ENCODE measurements around the gene ASTN2. TPM values are rescaled to one million over a fixed set of nuclear protein-coding genes. Genes with fewer than 3 reads are reported as not detected.

The ASTN2 gene
- total and polyA plus RNA-seq, 9 of the 15 experiments (the other 6 are each of a cell fraction or from before 2014, with no cell fraction given) = 0.56 to 3.5 (median 1.9) TPM

GRCh38 chr9:116499434-116499833 is 915.4 kb downstream of the ASTN2 start:
- FAIRE-seq (no peak), ATAC-seq (no peak), DNase-seq (ENCODE audit: extremely low read depth in 1 of 4, low spot score in 3 of 4) (no peak)
- in situ Hi-C loops (cut with MboI) (loop anchor here (10.0 kb wide), 1 partner anchor 345 kb away; the partner anchor contains the start of gene PAPPA), intact Hi-C loops (cut with micrococcal nuclease) (loop anchor here (5.0 to 10.0 kb wide), 2 partner anchors 148 to 615 kb away; no protein-coding TSS in a partner anchor)
- BruUV-seq (replicated peaks) = no TSS peak
- Histone ChIP-seq H2AFZ (ENCODE audit: low read depth, low read length) (no peak overlapping the region), H3K4me2 (ENCODE audit: insufficient read depth, low read length) (no peak overlapping the region), H3K4me1 (replicated peaks in 1 of 2; ENCODE audit: control insufficient read depth in 2 of 2, insufficient read depth in 2 of 2, low read length in 2 of 2) (no peaks in the 10 kb centered on the region; a peak in 1 of 5 replicates), H3K9ac (ENCODE audit: insufficient read depth in 1 of 2, low read depth in 2 of 2, low read length in 2 of 2) (no peak overlapping the region), H3K9me3 (replicated peaks; ENCODE audit: control insufficient read depth, insufficient read depth, low read depth, low read length) (no peaks in the 10 kb centered on the region), H3K4me3 (no peak overlapping the region), H3K27me3 (ENCODE audit: control insufficient read depth in 2 of 2, insufficient read depth in 2 of 2, low read length in 2 of 2) (no peaks in the 10 kb centered on the region), H3K27ac (ENCODE audit: extremely low read depth, low read depth, low read length) (no peak overlapping the region), H3K36me3 (ENCODE audit: control insufficient read depth, insufficient read depth, low read length) (no peaks in the 10 kb centered on the region), H3K9me1 (ENCODE audit: control insufficient read depth, insufficient read depth, low read length) (no peaks in the 10 kb centered on the region), H3K79me2 (ENCODE audit: control insufficient read depth, insufficient read depth, low read length) (no peaks in the 10 kb centered on the region), H4K20me1 (replicated peaks; ENCODE audit: control insufficient read depth, insufficient read depth, low read length) (no peaks in the 10 kb centered on the region)
- POLR2A ChIA-PET = interaction anchor here (0.7 kb wide), 1 partner anchor 14 kb away, joined by 3 read pairs; no protein-coding TSS in a partner anchor
- no peak for TF ChIP-seq ZBTB5 (IDR thresholded peaks at IDR 0.05)
- no peak for TF ChIP-seq RBM14 (IDR thresholded peaks at IDR 0.05; ENCODE audit: borderline replicate concordance, insufficient read depth, low read depth, low read length)
- no peak for TF ChIP-seq ARID3A (IDR thresholded peaks at IDR 0.05; ENCODE audit: borderline replicate concordance, low read depth, low read length)
- TF ChIP-seq CREB3 (tag; conservative IDR thresholded peaks at IDR 0.05; ENCODE audit: low read depth) = no peak
- no peak for TF ChIP-seq TCF7L2 (IDR thresholded peaks at IDR 0.05; ENCODE audit: low read depth, low read length)
- CTCF ChIA-PET (ENCODE audit: low intra/inter-chr PET ratio) = no interaction called here

All from K562 (cell line).